ENCODE results near the gene SEC61G.

GRCh38 chr7:54711900-54712595 is 47.0 kb downstream of the SEC61G start:
- TF ChIP-seq PPARA (CRISPR knock-in tag; IDR thresholded peaks at IDR 0.05; ENCODE audit: borderline replicate concordance) (no peak), PATZ1 (CRISPR knock-in tag; IDR thresholded peaks at IDR 0.05; ENCODE audit: borderline replicate concordance) (no peak), BACH2 (CRISPR knock-in tag; IDR thresholded peaks at IDR 0.05; ENCODE audit: borderline replicate concordance) (no peak)
